HT-29 (cell line): ENCODE results near the gene HDAC7. TPM values are rescaled to one million over a fixed set of nuclear protein-coding genes. Genes with fewer than 3 reads are reported as not detected.

ENCODE experiments used
- DNase-seq: peaks from one replicate; pipeline ENCODE4 v3.0.0-alpha.2; 2015; ENCODE audit warnings: low spot score
- total RNA-seq: library from RNA; depleted of rRNA; stranded (reverse); fragments of >200 nt; shearing (Covaris generic); gene quantifications from 2 replicates; pipeline ENCODE4 v1.2.3, GENCODE V29; 2014

HDAC7 gene
- total RNA-seq, 1 experiment from 2014 or later: 51.7 TPM

- DNase-seq: no peak
Observed at GRCh38 chr12:47795121-47795813, 24.4 kb downstream of the HDAC7 start.

- DNase-seq: no peak
Observed at GRCh38 chr12:47794679-47795078, 25.0 kb downstream of the HDAC7 start.

- no peak for DNase-seq
Observed at GRCh38 chr12:47793015-47793681, 26.6 kb downstream of the HDAC7 start.

- DNase-seq: no peak
Observed at GRCh38 chr12:47791874-47792273, 27.8 kb downstream of the HDAC7 start.

GRCh38 chr12:47791351-47791746 lies 28.4 kb downstream of the HDAC7 start:
- DNase-seq: no peak

GRCh38 chr12:47790676-47791350 lies 28.9 kb downstream of the HDAC7 start:
- DNase-seq: no peak

- DNase-seq: no peak
Observed at GRCh38 chr12:47789712-47790489, 29.8 kb downstream of the HDAC7 start.

GRCh38 chr12:47789141-47789540 lies 30.6 kb downstream of the HDAC7 start:
- DNase-seq: no peak

- no peak for DNase-seq
Observed at GRCh38 chr12:47787596-47788319, 31.9 kb downstream of the HDAC7 start.

GRCh38 chr12:47786662-47787280 lies 32.9 kb downstream of the HDAC7 start:
- DNase-seq: no peak

- no peak for DNase-seq
Observed at GRCh38 chr12:47785887-47786661, 33.6 kb downstream of the HDAC7 start.

GRCh38 chr12:47785036-47785886 lies 34.4 kb downstream of the HDAC7 start:
- DNase-seq: no peak

GRCh38 chr12:47783821-47784819 lies 35.6 kb downstream of the HDAC7 start:
- no peak for DNase-seq

GRCh38 chr12:47783024-47783755 lies 36.5 kb downstream of the HDAC7 start:
- no peak for DNase-seq

GRCh38 chr12:47782372-47782770 lies 37.3 kb downstream of the HDAC7 start:
- no peak for DNase-seq

GRCh38 chr12:47781479-47782371 lies 38.0 kb downstream of the HDAC7 start:
- no peak for DNase-seq
